Measurements from ENCODE around the gene ERMARD.

ERMARD gene

DNA sequence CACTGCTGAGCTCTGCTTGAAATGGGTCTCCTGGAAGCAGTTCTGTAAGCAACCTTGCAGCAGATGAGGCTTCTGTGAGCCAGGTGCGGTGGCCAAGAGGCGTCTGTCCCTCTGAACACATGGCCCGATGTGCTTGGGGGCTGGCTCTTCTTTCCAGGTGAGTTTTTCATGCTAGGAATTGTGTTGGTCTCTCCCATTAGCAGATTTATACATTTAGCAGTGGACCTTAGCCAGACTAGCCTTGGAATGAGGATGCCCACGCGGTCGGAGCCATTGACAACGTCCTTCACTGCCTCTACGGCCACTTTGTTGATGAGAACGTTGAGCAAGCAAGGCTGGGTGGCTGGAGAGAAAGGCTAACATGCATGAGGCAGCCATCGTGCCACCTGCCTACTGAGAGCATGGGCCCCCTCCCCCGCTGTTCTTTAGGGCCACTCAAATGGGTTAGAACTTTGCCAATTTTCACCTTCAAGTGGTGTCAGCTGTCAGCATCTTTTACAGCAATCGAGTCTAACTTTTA, 33.5 kb downstream of the ERMARD start:
- DNase-seq = no peak

DNA sequence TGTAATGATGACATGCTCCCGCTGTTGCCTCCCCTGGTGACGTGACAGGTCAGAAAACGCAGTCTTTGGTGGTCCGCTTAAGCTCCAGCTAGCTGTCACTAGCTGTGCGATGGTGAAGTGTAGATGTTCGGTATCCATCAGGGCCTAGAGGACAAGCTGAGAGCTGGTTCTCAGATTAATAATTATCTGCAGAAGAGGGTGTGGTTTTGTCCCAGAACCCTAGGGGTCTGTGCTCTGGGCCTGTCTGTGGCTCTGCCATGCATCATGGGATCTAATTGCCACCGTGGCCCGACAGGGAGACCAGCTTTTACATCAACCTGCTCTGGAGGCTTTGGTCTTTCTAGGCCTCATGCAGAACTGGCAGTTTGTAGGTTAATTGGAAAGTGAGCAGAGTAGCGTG, 34.1 kb downstream of the ERMARD start:
- no peak for DNase-seq

DNA sequence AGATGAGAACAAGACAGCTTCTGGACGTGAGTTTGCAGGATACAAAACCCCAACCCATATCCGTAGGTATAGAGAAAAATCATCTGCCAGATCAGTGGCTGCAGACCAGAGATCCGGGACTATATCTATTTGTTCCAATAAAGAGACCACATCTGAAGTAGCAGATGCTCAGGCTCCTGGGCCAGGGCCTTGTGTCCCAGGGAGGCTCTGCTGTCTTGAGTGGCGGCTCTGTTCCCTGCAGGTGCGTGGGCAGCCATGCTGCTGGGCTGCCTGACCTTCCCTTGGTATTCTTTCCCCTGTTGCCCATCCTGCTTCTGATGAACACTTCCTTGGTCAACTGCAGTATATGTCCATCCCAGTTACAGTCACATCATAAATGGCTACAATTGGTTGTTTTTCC, 34.9 kb downstream of the ERMARD start:
- no peak for DNase-seq

DNA sequence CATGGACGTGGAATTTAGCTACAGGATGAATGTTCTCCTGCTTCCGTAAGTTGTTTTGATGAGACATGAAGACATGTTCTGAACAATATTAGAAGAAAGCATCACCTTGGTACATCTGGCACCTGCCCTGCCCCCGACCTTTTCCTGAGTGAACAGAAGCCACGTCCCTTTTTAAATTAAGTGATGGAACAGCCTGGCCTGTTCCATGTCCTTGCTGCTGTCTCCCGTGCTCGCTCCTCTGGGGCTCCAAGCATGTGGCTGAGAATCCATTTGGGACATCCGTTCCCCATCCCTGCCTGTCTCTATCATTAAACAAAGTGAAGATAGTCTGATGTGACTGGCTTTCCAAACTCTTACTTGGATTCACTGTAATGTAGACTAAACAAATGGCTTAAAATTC, 36.4 kb downstream of the ERMARD start:
- no peak for DNase-seq

DNA sequence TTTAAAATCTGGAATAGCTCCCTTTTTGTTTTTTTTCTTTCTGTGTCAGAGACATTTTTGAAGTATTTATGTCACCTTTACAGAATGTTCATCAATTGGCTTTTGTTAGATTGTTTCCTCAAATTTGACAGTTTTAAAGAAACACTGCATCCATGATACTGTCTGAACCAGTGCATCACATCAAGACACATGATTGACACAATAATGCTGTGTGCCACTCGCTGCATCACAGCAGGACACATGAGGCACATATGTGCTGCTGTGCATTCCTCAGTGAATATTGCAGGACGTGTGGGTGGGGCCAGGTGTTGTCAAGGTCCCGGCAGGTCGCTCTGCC, 37.4 kb downstream of the ERMARD start:
- DNase-seq = no peak

DNA sequence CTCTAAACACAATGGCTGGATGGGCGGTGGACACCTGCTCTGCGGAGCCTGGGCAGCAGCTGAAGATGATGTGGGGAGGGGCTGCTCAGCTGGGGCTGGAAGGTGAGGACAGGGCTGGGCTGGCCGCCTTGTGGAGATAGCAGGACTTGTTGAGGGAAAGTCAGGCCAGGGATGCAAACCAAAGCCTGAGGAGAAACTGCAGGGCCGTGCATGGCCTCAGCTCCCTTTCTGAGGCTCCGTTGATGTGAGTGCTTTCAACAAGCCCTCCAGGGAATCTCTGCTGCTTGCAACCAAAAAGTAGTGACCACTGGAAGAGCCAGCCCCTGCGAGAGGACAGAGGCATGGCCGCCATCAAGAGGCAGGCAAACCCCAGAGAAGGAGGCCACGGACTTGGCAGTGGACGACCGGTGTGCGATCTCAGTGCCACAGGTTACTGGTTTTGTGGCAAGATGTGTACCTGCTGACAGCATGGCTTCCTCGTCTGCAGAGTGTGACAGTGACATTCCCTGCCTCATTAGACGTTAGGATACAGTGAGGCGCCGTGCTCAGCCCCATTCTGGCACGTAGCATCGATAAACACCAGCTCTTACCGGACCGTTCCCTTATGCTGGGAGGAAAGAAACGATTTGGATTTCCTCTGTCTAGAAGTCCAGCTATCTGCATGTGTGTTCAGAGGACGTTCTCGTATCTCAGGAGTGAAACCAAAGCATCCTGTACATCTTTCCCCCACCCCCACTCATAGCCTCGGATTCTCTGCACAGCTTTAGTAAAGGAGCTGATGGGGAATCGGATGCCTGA, 37.9 kb downstream of the ERMARD start:
- DNase-seq = no peak

DNA sequence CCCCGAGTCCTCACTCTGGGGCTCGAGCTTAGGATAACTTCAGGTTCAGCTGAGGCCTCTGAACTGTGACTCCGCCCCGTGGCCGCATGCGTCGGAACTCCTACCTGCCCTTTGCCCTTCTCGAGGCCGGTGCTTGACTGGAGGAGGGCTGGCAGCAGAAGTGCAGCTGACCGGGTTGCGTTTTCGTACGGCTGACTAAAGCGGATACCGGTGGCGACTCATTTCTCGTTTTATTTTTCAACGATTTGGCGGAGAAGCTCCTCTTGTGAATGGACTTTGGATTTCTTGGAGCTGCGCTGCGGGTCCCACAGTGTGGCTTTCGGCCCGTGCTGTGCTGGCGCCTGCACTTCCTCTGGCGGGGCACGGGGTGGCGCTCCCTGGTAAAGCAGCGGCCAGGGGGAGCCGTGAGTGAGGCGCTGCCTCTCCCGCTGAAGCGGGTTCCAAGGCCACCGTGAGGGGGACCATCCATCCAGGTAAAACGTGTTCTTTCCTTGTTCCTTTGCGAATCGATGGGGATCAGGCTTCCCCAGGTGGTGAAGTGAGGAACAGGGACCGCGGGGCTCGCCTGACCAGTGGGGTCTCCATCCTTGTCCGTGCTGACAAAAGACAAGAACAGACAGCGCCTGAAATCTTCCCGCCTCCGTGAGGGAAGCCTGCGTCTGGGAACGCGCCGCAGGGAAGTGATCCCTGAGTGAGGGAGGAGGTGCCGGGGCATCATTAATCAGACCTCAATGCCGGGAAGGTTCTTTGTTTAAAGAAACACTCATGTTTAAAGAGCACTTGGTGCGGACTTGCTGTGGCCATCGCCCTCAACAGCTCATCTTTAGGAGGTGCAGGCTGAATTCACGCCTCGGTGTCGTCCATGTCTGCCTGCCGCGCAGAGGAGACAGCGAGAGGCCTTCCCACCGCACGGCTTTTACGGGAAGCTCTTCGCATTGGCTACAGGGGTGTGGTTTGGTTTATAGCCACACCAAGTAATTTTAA, 38.8 kb downstream of the ERMARD start:
- no peak for DNase-seq

DNA sequence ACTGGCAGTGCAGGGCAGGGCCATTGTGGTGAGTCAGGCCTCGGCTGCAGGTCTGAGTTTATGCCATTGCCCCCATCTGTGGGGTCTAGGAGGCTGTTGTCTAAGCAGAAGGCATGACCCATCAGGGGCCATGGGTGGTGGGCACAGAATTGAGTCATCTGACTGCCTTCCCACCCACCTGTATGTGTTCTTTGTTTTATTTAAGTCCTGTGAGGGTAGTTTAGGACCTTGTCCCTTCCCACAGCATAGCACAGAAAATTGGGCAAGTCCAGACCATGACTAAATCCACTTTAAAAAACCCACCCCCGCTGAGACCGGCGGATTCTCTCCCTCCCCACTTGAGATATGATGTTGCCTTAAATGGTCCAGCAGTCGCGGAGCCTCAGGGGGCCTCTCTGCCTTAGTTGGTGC, 40.3 kb downstream of the ERMARD start:
- no peak for DNase-seq

DNA sequence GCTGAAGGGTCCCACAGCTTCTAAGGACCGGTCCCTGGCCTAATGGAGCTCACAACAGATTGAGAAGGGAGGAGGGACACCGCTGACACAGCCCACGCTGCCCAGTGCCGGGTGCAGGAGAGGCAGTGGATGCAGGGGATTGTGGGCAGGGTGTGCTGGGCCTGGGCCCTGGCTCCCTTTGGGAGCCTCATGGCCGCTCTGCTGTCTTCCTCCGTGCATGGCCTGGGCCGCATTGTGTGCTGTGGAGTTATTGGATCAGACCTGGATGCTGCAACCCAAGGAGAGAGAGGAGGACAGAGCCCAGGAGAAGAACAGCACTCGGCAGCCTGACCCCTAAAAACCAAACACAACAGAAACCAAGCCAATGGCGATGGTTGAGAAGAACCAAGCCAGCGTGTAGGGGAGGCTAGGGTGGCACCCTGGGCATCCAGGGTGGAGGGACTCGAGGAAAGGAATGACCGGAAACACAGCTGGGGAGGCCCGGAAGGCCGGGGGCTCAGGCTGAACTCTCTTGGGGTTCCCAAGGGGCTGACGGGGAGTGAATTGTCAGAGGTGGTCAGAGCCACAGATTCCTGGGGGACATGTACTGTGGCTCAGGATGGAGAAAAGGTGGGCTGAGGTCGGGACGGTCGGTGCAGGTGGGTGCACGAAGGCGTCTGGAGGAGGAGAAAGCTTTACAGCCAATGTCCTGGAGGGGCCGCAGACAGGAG, 41.0 kb downstream of the ERMARD start:
- DNase-seq = no peak

DNA sequence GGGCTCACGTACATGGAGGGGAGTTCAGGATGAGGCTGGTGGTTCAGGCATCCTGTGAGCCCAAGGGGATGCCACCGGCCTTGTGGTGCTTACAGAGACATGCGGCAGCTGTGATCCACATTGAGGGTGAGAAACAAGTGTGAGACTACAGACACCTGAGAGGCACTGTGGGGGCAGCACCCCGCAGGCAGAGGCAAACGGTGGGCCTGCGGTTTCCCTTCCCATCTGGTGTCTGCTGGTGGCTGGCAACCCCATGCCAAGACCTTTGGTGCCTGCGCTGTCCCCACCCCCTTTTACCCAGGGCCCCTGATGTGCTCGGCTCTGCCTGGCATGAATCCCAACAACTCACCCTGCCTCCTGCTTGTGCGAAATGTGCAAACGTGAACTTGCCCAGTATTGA, 42.0 kb downstream of the ERMARD start:
- no peak for DNase-seq

DNA sequence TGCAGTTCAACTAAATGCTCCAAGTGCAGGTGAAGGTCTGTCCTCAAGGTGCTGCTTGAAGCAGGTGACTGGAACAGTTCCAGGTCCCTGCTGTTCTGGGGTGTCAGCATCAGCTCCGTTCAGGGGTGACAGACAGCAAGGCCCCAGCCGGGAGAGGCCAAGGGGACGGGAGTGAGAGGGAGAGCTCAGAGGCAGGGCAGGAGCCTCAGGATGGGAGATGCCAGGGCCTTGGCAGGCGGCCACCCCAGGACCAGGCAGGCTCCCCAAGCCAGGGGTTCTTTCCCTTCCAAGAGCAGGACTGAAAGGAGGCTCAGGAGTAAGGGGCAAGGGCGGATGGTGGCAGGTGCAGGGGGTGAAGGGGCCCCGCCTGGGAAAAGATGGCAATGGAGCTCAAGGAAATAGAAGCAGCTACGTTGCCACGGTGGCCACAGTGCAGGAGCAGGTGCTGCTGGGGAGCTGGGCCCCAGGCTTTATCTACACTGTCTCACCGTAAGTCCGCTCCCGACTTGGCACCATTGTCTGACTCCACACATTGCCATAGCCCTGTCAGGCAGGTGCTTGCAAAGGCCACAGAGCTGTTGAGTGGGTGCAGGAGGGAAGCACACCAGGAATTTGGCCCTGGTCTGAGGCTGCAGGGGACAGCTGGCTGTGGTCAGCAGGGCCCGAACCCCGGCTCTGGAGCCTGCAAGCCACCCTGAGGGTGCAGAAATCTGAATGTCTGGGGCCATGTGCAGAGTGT, 43.1 kb downstream of the ERMARD start:
- no peak for DNase-seq

DNA sequence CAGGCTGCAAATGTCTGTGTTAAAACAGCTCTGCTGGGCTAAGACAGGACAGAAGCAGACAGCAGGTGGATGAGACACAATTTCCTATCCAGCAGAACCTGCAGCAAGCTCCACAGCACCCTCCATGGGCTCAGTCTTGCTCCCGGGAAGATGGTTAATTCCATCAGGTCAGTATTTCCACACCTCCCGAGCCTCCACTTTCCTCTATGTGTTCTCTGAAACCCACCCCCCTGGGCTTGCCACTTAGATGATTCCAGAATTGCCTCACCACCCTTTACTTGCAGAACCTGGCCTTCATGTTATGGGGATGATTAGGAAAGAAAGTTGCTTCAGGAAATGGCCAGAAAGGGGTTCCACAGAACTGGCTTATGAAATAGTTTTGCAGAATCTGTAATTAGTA, 43.8 kb downstream of the ERMARD start:
- DNase-seq = no peak

DNA sequence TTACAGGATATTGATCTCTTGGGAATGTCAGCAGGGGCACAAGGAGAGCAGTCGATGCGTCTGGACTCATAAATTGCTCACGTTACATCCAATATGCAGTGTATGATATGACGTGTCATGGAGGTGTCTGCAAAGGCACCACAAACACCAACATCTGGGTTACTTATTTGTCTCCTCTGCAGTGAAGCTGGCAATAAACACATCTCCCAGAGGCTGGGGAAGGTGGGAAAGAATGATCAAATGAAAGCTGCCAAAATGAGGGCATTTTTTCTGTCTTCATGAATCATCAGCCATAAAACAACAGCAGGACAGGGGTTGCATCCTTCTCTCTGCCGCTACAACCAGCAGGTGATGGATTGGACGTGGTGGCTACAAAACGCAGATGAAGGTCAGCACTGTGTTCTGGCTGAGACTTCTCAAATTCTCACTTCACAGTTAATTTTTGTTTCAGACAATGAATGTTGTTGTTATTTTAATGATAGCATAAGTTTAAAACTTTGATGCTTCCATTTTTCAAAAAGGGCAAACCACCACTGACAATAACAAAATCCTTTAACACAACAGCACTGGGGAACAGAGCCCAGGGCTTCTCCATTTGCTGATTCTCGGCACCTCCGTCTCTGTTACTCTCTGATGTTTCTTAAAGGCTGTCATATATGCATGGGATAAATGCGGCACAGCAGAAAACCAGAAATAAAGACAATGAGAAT, 47.5 kb downstream of the ERMARD start:
- no peak for DNase-seq

DNA sequence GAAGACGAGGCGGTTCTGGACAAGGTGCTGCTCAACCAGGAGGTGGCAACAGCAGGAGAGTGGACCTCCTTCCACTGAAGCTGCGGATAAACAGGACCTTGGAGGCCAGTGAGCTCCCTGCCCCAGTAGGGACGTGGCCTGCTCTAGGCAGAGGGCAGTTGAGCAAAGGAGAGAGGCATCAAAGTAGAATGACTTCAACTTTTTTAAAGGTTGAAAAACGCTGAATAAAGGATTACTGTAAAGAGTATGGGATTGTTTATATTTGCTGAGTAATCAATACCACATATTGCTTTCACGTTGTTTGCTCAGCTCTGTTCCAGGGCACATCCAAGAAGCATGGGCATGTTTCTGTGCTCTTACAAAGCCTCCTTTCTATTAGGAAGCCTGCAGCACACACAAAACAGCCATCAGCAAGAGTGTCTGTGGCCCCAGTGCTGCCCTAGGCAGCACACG, 48.1 kb downstream of the ERMARD start:
- no peak for DNase-seq

DNA sequence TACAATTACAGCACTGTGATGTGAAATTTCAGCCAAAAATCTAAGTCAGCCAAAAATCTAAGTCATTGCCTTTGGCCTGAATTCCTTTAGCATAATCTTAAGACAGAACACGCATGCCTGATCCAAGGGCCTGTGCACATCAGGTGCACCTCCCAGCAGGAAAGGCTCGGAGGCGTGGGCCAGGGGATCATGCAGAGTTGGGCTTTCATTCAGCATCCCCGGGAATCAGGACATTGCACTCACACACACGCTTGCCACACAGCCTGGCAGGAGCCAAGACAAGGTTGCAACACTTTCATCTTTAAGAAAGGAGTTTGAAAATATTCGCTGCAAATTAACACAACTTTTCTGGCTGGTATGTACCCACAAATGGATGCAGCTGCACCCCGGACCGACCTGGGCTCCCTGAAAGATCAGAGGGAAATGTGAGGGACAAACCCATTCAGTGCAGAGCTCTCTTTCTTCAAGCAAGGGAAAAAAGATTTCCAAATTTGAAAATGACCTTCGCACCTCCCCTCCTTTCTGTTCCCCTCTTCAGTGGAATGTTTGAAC, 48.8 kb downstream of the ERMARD start:
- DNase-seq = no peak

DNA sequence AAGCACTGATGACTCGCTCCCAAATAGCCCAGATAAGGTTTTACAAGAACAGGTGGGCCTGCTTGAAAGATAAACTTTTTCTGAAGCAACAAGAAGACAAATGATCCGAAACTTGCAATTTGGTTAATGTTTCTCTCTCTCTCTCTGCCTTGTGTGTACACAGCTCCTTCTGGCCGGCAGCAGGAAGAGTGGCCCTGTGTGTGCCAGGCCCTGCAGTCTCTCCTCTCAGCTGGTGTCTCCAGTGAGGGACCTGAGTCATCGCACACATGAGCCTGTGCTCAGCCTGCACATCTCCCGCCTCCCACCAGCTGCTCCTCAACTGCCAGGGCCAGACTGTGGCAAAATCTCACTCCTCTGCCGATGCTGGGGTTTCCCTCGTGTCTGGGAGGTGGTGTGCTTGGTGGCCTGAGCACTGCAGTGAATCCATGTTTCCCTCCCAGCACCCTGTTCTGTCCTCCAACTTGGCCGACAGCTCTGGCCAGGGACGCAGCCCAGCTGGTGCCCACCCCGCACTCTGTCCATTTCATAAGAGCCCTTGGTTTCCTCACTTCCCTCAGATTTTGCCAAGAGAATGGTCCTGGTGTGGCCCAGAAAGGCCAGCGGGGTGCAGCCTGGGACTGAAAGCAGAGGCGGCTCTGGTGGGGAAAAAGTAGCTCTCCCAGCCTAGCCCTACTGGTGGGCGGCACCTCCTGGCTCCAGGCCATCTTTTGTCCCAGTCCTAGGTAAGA, 49.4 kb downstream of the ERMARD start:
- no peak for DNase-seq

DNA sequence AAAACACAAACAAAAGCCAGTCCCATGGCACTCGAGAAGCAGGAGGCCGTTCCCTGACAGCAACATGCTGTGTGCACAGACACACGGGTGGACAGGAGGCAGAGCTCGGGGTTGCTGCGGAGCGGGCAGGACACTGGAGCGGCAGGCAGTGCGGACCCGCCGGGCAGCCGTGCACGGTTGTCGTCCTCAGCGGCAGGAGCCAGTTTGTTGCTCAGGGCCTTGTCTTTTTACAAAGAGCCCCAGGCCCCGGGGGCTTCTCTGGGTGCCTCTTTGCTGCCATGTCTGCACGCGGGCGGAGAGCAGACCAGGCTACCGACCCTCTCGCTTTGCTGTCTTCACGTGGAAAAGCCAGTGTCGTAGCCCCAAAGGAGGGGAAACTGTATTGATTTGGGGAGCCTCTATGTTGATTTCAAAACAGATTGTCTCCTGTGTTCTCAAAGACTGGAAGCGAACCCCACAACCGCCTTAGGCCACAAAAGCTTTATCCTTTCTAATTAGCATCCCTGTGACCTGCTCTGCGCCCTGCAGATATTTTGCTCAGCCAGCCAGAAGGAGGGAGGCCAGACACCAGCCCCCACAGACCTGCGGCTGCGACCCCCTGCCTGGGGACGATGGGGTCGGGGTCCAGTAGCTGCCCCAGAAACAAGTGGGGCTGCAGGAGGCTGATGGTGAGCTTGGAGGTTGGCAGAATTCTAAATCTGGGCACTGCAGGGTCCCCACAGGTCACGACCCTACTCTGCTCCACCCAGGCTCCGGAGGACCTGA, 50.2 kb downstream of the ERMARD start:
- DNase-seq = no peak

DNA sequence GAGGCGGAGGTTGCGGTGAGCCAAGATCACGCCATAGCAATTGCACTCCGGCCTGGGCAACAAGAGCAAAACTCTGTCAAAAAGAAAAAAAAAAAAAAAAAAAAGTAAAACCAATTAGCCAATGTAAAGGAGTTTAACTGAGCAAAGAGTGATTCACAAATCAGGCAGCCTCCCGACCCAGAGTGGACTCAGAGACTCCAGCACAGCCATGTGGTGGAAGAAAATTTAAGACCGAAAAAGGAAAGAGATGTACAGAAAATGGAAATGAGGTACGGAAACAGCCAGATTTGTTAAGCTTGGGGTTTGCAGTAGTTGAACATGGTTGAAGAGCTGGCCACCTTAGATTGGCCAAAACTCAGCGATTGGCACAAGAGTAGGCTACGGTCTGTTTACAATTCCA, 51.4 kb downstream of the ERMARD start:
- DNase-seq = no peak

DNA sequence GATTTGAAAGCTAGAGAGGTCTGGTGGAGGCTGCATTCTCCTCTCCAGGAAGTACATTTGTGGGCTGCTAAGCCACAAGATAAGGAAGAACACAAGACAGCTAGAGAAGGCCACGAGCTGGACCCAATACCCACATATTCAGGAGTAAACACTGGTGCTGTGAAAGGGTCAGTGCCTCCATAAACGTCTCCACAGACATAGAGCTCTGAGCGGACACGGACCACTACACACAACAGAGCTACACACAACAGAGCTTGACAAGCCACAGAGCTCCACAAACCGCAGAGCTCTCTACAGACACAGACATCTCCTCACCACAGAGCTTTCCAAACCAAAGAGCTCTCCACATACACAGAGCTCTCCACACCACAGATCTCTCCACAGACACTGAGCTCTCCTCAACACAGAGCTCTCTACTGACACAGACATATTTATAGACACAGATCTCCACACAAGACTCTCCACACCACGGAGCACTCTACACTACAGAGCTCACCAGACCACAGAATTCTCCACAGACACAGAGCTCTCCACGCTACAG, 51.9 kb downstream of the ERMARD start:
- DNase-seq = no peak
